Tibial nerve (tissue), 4 donors: Measurements from ENCODE around the gene XPC. TPM values are rescaled to one million over a fixed set of nuclear protein-coding genes. Genes with fewer than 3 reads are reported as not detected.

Source experiments
- DNase-seq, 2 donors: peaks; one replicate each; pipeline ENCODE4 v3.0.0-alpha.2; 2019; ENCODE audit warnings: low spot score in 2 of 2
- H3K27ac ChIP-seq, 4 donors: fragments of 200-600 bp; sonication (generic) in 3 of 4; one replicate each; pipeline ENCODE4 v1.5.1; 2017 to 2019; ENCODE audit warnings: mild to moderate bottlenecking in 1 of 4
- H3K27me3 ChIP-seq, 2 donors: fragments of 200-600 bp; sonication (generic) in 1 of 2; one replicate each; pipeline versions ENCODE4 v1.5.1 to v1.6.0; 2017 to 2019
- H3K36me3 ChIP-seq, 3 donors: fragments of 200-600 bp; sonication (generic); one replicate each; pipeline ENCODE4 v1.5.1; 2018 to 2019
- H3K4me1 ChIP-seq, 4 donors: fragments of 200-600 bp; sonication (generic) in 3 of 4; one replicate each; pipeline ENCODE4 v1.5.1; 2017 to 2019
- H3K4me3 ChIP-seq, 4 donors: fragments of 200-600 bp; sonication (generic) in 3 of 4; one replicate each; pipeline ENCODE4 v1.5.1; 2017 to 2019; ENCODE audit warnings: mild to moderate bottlenecking in 1 of 4, moderate library complexity in 1 of 4
- H3K9me3 ChIP-seq, 4 donors: fragments of 200-600 bp; sonication (generic) in 3 of 4; one replicate each; pipeline ENCODE4 v1.5.1; 2017 to 2019
- EP300 ChIP-seq, 2 donors: sonication (generic); formaldehyde crosslinking; IDR thresholded peaks; one replicate each; pipeline ENCODE4 v1.6.1; 2017; ENCODE audit warnings: antibody characterized with exemption in 2 of 2, mild to moderate bottlenecking in 1 of 2
- POLR2A ChIP-seq, 2 donors: fragments of 450-650 bp; IDR thresholded peaks; one replicate each; pipeline ENCODE4 v1.6.1; 2017; ENCODE audit warnings: antibody characterized with exemption in 2 of 2, mild to moderate bottlenecking in 2 of 2, moderate library complexity in 2 of 2
- WGBS, 2 donors: methylation state at CpG; one replicate each; pipeline ENCODE4 v1.1.5; 2018; 5-methylcytosine and 5-hydroxymethylcytosine counted together
- total RNA-seq, 4 donors: library from RNA; depleted of rRNA; stranded (reverse); fragments of >200 nt; gene quantifications; one replicate each; pipeline ENCODE4 v1.1.0, GENCODE V29; 2016
- TF ChIP-seq, protein P1 (sequence below), 5 experiments: fragments of 200-600 bp in 3 of 5; fragments of 450-650 bp in 2 of 5; sonication (generic) in 3 of 5; IDR thresholded peaks; one replicate each; pipeline ENCODE4 v1.5.1; 2016 to 2019; ENCODE audit warnings: antibody characterized with exemption in 5 of 5, mild to moderate bottlenecking in 3 of 5, moderate library complexity in 2 of 5

XPC gene
- total RNA-seq, 4 donors from 2014 or later: 47.7 to 77.1 (median 61.3) TPM

DNA sequence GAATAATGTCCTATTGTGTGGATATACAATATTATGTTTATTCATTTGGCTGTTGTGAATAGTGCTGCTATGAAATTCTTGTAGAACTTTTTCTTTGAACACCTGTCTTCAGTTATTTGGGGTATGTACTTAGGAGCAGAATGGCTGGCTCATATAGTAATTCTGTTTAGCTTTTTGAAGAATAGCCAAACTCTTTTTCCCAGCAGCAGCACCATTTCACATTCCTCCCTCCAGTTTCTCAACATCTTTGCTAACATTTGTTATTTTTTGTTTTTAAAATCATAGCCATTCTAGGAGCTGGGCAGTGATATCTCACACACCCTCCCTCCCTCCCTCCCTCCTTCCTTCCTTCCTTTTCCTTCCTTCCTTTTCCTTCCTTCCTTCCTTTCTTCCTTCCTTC lies 40.0 kb upstream of the XPC start:
- DNase-seq: no peak
- Histone ChIP-seq H3K27ac (no peak overlapping the region), H3K9me3 (peaks cover 0 to 31% (median 3%) of the 10 kb centered on the region in 4 donors), H3K4me1 (no peaks in the 10 kb centered on the region), H3K36me3 (no peaks in the 10 kb centered on the region), H3K4me3 (no peak overlapping the region), H3K27me3 (no peaks in the 10 kb centered on the region)
- TF ChIP-seq, protein P1, sequence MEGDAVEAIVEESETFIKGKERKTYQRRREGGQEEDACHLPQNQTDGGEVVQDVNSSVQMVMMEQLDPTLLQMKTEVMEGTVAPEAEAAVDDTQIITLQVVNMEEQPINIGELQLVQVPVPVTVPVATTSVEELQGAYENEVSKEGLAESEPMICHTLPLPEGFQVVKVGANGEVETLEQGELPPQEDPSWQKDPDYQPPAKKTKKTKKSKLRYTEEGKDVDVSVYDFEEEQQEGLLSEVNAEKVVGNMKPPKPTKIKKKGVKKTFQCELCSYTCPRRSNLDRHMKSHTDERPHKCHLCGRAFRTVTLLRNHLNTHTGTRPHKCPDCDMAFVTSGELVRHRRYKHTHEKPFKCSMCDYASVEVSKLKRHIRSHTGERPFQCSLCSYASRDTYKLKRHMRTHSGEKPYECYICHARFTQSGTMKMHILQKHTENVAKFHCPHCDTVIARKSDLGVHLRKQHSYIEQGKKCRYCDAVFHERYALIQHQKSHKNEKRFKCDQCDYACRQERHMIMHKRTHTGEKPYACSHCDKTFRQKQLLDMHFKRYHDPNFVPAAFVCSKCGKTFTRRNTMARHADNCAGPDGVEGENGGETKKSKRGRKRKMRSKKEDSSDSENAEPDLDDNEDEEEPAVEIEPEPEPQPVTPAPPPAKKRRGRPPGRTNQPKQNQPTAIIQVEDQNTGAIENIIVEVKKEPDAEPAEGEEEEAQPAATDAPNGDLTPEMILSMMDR (IDR thresholded peaks at IDR 0.05): no peak
- TF ChIP-seq POLR2A (IDR thresholded peaks at IDR 0.05): no peak
- TF ChIP-seq EP300 (IDR thresholded peaks at IDR 0.05): no peak

DNA sequence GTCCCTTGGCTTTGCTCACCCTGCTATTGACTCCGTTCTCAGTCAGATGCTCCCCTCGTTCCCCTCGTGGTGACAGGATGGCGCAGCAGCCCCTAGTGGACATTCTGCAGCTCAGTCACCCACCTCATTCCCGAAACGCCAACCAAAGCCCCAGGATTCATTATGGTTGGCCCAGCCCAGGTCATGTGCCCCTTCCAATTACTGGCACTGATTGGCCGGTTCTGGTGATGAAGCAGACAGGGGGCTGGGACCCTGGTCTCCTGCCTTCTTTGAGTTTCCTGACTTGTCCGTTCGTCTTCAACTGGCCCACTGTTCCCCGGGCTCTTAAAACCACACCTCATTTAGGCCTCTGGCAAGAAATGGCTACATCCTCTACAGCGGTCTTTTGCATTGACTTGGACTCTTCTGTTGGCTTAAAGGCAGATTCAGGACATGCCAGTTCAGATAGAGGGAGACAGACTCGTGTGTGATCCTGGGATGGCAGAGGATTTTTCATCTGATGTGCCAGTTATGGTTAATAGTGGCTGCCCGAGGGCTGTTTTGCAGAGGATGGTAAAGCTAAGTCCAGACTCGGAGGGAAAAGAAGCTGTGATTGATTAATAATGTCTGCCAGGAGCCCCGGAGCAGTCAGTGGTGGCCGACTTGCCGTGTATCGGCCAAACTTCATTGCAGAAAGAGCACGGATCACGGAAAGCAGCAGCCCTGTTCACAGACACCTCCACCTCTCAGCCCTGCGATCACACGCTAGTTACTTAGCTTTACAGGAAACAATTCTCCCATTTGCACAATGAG lies 38.1 kb upstream of the XPC start:
- no peak for TF ChIP-seq EP300 (IDR thresholded peaks at IDR 0.05)
- TF ChIP-seq, protein P1 (IDR thresholded peaks at IDR 0.05): peak in 2 of 5 experiments; percentile 26 to 32
- Histone ChIP-seq H3K36me3 (no peaks in the 10 kb centered on the region), H3K27me3 (no peaks in the 10 kb centered on the region), H3K4me3 (peak overlapping the region in 2 of 4 donors; percentile 20 to 25), H3K4me1 (no peaks in the 10 kb centered on the region), H3K9me3 (peaks cover 0 to 22% (median 3%) of the 10 kb centered on the region in 4 donors), H3K27ac (no peak overlapping the region)
- 61 to 69% methylated on average over 21 to 22 of the region's 22 CpGs for WGBS, 2 donors
- DNase-seq: no peak

DNA sequence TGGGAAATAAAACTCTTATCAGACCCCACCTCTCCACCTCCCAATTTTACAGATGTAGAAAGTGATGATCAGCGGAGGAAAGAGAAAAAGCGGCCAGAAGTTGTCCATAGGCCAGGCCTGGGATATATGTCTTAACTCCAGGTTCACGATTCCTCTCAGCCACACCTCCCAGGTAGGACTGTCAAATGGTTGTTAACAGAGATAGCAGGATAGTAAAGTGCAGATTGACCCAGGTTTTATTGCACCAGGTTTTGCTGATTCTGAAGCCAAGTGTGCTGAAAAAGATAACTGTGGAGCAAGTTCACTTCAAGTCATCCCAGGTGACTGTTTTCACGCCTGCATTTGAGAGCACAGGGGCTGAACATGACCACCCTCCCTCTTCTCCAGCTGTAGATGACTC lies 36.4 kb upstream of the XPC start:
- peaks cover 0 to 6% (median 0%) of the 10 kb centered on the region in 4 donors for H3K9me3 ChIP-seq
- TF ChIP-seq EP300 (IDR thresholded peaks at IDR 0.05) (no peak), POLR2A (IDR thresholded peaks at IDR 0.05) (no peak)
- TF ChIP-seq, protein P1 (IDR thresholded peaks at IDR 0.05): no peak
- 92 to 96% methylated on average over 4 of the region's 4 CpGs for whole genome bisulfite sequencing, 2 donors
- DNase-seq: no peak
- no peak overlapping the region for H3K27ac ChIP-seq
- H3K4me1 ChIP-seq: peaks cover 0 to 15% (median 3%) of the 10 kb centered on the region in 4 donors
- H3K4me3 ChIP-seq: no peak overlapping the region
- no peaks in the 10 kb centered on the region for H3K27me3 ChIP-seq
- no peaks in the 10 kb centered on the region for H3K36me3 ChIP-seq

DNA sequence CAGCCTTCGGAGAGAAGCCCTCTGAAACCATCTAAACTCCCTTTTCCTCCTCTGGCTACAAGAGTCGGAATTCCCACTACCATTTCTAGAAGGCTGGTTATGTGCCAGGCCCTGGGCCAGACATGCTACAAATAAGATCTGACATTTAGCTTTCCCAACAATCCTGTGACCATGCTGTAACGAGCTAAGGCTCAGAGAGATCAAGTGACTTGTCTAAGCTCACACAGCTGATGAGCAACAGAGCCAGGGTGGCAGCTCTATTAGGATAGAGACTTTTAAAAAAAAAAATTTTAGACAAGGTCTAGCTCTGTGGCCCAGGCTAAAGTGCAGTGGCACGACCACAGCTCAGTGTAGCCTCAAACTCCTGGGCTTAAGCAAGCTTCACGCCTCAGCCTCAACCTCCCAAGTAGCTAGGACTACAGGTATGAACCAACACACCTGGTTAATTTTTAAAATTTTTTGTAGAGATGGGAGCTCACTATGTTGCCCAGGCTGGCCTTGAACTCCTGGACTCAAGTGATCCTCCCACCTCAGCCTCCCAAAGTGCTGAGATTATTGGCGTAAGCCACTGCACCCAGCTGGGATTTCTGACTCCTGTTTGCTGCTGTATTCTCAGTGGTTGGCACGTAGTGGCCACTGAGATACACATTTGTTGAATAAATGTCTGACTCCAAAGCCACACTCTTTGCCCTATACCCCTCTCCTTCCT lies 34.8 kb upstream of the XPC start:
- Histone ChIP-seq H3K27me3 (no peaks in the 10 kb centered on the region), H3K27ac (peak overlapping the region in 2 of 4 donors; percentile 51 to 66), H3K4me3 (no peak overlapping the region), H3K9me3 (no peaks in the 10 kb centered on the region), H3K36me3 (no peaks in the 10 kb centered on the region), H3K4me1 (peaks cover 0 to 26% (median 5%) of the 10 kb centered on the region in 4 donors)
- no peak for TF ChIP-seq EP300 (IDR thresholded peaks at IDR 0.05)
- 88 to 92% methylated on average over 7 of the region's 7 CpGs for WGBS, 2 donors
- no peak for DNase-seq

DNA sequence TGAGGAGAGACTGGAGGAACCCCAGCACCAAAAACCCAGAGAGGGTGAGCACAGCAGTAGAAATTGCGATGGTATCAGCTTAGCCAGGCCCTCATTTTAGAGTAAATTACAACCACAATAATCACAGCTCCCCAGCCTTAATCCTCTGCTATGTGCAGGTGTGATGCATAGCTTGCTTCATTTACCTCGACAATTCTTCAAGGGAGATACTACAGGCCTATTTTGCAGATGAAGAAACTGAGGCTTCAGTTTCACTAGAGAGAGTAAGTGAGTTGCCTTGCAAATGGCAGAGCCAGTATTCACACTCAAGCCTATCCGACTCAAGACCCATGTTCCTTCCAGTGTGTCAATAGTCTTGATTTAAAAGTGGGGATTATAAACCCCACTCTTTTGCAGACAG lies 33.6 kb upstream of the XPC start:
- TF ChIP-seq POLR2A (IDR thresholded peaks at IDR 0.05): no peak
- TF ChIP-seq, protein P1 (IDR thresholded peaks at IDR 0.05): no peak
- no peak for TF ChIP-seq EP300 (IDR thresholded peaks at IDR 0.05)
- WGBS, 2 donors: 84 to 96% methylated on average over 3 of the region's 3 CpGs
- no peak overlapping the region for H3K4me3 ChIP-seq
- DNase-seq: no peak
- H3K27me3 ChIP-seq: no peaks in the 10 kb centered on the region
- peaks cover 0 to 26% (median 5%) of the 10 kb centered on the region in 4 donors for H3K4me1 ChIP-seq
- peak overlapping the region in 2 of 4 donors; percentile 51 to 66 for H3K27ac ChIP-seq
- no peaks in the 10 kb centered on the region for H3K9me3 ChIP-seq
- no peaks in the 10 kb centered on the region for H3K36me3 ChIP-seq
